Loucy (cell line): ENCODE measurements around the gene RNF6.

Experiments used
- H2AFZ ChIP-seq: fragments of 200-600 bp; sonication (generic); 2 replicates; pipeline ENCODE4 v1.6.0; 2016; ENCODE audit warnings: antibody characterized with exemption, mild to moderate bottlenecking, low read length, moderate library complexity
- H3F3A ChIP-seq: fragments of 200-600 bp; 2 replicates; pipeline ENCODE4 v1.6.0; 2016; ENCODE audit warnings: antibody characterized with exemption, low read depth, mild to moderate bottlenecking
- H3K27me3 ChIP-seq: fragments of 200-600 bp; sonication (generic); 2 replicates; pipeline ENCODE4 v1.6.1; 2014; ENCODE audit warnings: low read length, mild to moderate bottlenecking; ENCODE audit not compliant: insufficient read depth, poor library complexity, severe bottlenecking
- H3K36me3 ChIP-seq: fragments of 200-600 bp; sonication (generic); 2 replicates; pipeline ENCODE4 v1.6.1; 2016; ENCODE audit warnings: low read length; ENCODE audit not compliant: insufficient read depth
- H3K4me1 ChIP-seq: fragments of 200-600 bp; sonication (generic); 2 replicates; pipeline ENCODE4 v1.5.1; 2014; ENCODE audit warnings: low read length, mild to moderate bottlenecking; ENCODE audit not compliant: insufficient read depth, poor library complexity, severe bottlenecking
- H3K4me2 ChIP-seq: fragments of 200-600 bp; sonication (generic); 2 replicates; pipeline ENCODE4 v1.6.0; 2014; ENCODE audit warnings: antibody characterized with exemption, low read length, low read depth, mild to moderate bottlenecking; ENCODE audit not compliant: poor library complexity, severe bottlenecking
- H3K4me3 ChIP-seq: fragments of 200-600 bp; sonication (generic); 2 replicates; pipeline ENCODE4 v1.5.1; 2014; ENCODE audit warnings: low read length, mild to moderate bottlenecking, mixed read lengths; ENCODE audit not compliant: poor library complexity, severe bottlenecking
- H3K79me2 ChIP-seq: fragments of 200-600 bp; sonication (generic); 2 replicates; pipeline ENCODE4 v1.6.1; 2014; ENCODE audit warnings: low read length; ENCODE audit not compliant: insufficient read depth
- H3K9ac ChIP-seq: fragments of 200-600 bp; sonication (generic); 2 replicates; pipeline ENCODE4 v1.6.0; 2014; ENCODE audit warnings: mild to moderate bottlenecking, low read depth, low read length, moderate library complexity; ENCODE audit not compliant: poor library complexity, severe bottlenecking
- H3K9me2 ChIP-seq: fragments of 200-600 bp; sonication (generic); replicated peaks from 2 replicates; pipeline ENCODE4 v1.6.1; 2016; ENCODE audit warnings: low read depth, low read length, mixed read lengths
- H3K9me3 ChIP-seq: fragments of 200-600 bp; sonication (generic); 2 replicates; pipeline ENCODE4 v1.6.1; 2014; ENCODE audit warnings: mild to moderate bottlenecking, antibody characterized with exemption, low read length, low read depth; ENCODE audit not compliant: insufficient read depth
- H4K20me1 ChIP-seq: fragments of 200-600 bp; sonication (generic); 2 replicates; pipeline ENCODE4 v1.6.0; 2014; ENCODE audit warnings: antibody characterized with exemption, low read length, mild to moderate bottlenecking; ENCODE audit not compliant: insufficient read depth, poor library complexity, severe bottlenecking
- CTCF ChIP-seq: fragments of 200-600 bp; sonication (generic); conservative IDR thresholded peaks from 2 replicates; pipeline ENCODE4 v1.5.1; 2014; ENCODE audit warnings: mild to moderate bottlenecking, antibody characterized with exemption, low read length
- EZH2phosphoT487 ChIP-seq: fragments of 200-600 bp; IDR thresholded peaks from 2 replicates; pipeline ENCODE4 v1.6.1; 2018; ENCODE audit warnings: antibody characterized with exemption, mild to moderate bottlenecking, moderate library complexity, borderline replicate concordance

The RNF6 gene

GRCh38 chr13:26197298-26197697 lies 24.8 kb downstream of the RNF6 start:
- no peaks in the 10 kb centered on the region for H3F3A ChIP-seq
- no peak overlapping the region for H3K4me3 ChIP-seq
- TF ChIP-seq CTCF (no peak), EZH2phosphoT487 (no peak)
- no peaks in the 10 kb centered on the region for H3K9me2 ChIP-seq
- no peaks in the 10 kb centered on the region for H4K20me1 ChIP-seq
- H3K9me3 ChIP-seq: peaks cover 4% of the 10 kb centered on the region; the same call in 1 of the 2 replicates
- H3K79me2 ChIP-seq: no peaks in the 10 kb centered on the region
- no peaks in the 10 kb centered on the region for H3K27me3 ChIP-seq
- H3K4me2 ChIP-seq: no peak overlapping the region
- no peak overlapping the region for H3K9ac ChIP-seq
- H2AFZ ChIP-seq: no peak overlapping the region
- H3K36me3 ChIP-seq: no peaks in the 10 kb centered on the region
- H3K4me1 ChIP-seq: no peaks in the 10 kb centered on the region

- no peaks in the 10 kb centered on the region for H3K27me3 ChIP-seq
- H4K20me1 ChIP-seq: no peaks in the 10 kb centered on the region
- H3K4me2 ChIP-seq: peak overlapping the region; percentile 94
- no peaks in the 10 kb centered on the region for H3K9me3 ChIP-seq
- peak overlapping the region; percentile 79 for H3K4me3 ChIP-seq
- H3K9ac ChIP-seq: peak overlapping the region; percentile 75
- peak overlapping the region; percentile 65; the same call in 1 of the 2 replicates for H2AFZ ChIP-seq
- H3K9me2 ChIP-seq: no peaks in the 10 kb centered on the region
- H3K4me1 ChIP-seq: peaks cover 9% of the 10 kb centered on the region
- H3K79me2 ChIP-seq: no peaks in the 10 kb centered on the region
- H3F3A ChIP-seq: peaks cover 4% of the 10 kb centered on the region; the same call in 1 of the 2 replicates
- TF ChIP-seq EZH2phosphoT487: no peak
- TF ChIP-seq CTCF: no peak; the same call in 1 of the 2 replicates
- H3K36me3 ChIP-seq: no peaks in the 10 kb centered on the region
Measured at GRCh38 chr13:26186995-26187394, 35.1 kb downstream of the RNF6 start.

GRCh38 chr13:26186118-26186870 lies 35.8 kb downstream of the RNF6 start:
- H3K4me1 ChIP-seq: peaks cover 9% of the 10 kb centered on the region
- no peaks in the 10 kb centered on the region for H3K79me2 ChIP-seq
- H2AFZ ChIP-seq: peak overlapping the region; percentile 97
- peak overlapping the region; percentile 75 for H3K9ac ChIP-seq
- no peaks in the 10 kb centered on the region for H3K9me3 ChIP-seq
- H3K27me3 ChIP-seq: no peaks in the 10 kb centered on the region
- TF ChIP-seq CTCF (peak; percentile 48), EZH2phosphoT487 (no peak)
- no peaks in the 10 kb centered on the region for H3K9me2 ChIP-seq
- H4K20me1 ChIP-seq: no peaks in the 10 kb centered on the region
- peaks cover 4% of the 10 kb centered on the region; the same call in 1 of the 2 replicates for H3F3A ChIP-seq
- peak overlapping the region; percentile 94 for H3K4me2 ChIP-seq
- H3K36me3 ChIP-seq: no peaks in the 10 kb centered on the region
- peak overlapping the region; percentile 79 for H3K4me3 ChIP-seq
